Activated naive CD4-positive, alpha-beta T cell treated with anti-CD3 and anti-CD28 coated beads, Interleukin-2, amount 50 U/mL, for 16 hours (primary cell): ENCODE measurements around the gene FMO4.
"Not testable (repeated sequence)": the region's sequence is repeated elsewhere in the genome, so short reads cannot be mapped to it uniquely, and the experiment has no call there.

Experiments used
- DNase-seq: peaks from one replicate; pipeline ENCODE4 v3.0.0-alpha.2; 2020

Gene FMO4

DNA sequence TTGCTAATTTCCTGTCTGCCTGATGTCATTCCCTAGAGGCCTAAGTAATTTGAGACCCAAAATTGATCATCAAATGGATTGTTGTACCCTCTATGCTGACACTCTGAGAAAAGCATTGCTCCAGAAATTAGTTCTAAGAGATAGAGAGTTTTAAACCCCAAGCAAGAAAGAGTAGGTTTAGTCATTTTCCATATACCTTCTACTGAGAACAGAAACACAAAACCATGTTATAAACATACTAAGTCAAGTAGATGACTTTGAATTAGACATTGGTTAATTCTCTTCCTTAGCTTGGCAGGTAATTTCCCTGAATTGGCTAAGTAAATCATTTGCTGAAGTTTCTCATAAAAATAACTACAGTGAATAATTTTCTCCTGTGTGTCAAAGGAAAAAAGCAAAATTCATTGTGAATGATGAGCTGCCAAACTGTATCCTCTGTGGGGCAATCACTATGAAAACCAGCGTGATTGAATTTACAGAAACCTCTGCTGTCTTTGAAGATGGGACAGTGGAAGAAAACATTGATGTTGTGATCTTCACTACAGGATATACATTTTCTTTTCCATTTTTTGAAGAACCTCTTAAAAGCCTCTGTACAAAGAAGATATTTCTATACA, 20.1 kb downstream of the FMO4 start:
- no peak for DNase-seq

DNA sequence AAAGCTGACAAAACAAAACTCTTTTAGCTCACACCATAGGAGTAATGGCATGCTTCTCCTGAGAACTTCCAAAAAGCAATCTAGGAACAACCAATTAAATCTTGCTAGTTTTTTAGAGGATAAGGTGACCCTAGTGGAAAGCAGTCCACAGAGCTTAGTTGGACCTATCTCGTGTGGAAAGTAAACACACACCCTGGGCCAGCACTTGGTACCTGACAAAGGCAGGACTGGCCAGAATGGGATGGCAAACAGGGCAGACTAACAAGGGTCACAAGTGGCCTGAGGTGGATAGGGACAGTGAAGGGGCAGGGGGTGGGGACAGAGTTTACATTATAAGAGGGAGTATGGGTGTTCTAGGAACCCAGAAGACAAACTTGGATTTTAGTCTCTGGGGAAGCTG, 22.0 kb downstream of the FMO4 start:
- no peak for DNase-seq

DNA sequence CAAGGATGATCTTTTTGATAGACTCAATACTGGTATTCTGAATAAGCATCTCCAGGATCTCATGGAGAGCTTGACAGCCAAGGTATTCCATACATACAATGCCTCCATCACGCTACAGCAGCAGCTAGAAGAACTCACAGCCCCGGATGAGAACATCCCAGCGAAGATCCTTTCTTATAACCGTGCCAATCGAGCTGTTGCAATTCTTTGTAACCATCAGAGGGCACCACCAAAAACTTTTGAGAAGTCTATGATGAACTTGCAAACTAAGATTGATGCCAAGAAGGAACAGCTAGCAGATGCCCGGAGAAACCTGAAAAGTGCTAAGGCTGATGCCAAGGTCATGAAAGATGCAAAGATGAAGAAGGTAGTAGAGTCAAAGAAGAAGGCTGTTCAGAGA, 25.4 kb downstream of the FMO4 start:
- DNase-seq, result not testable (repeated sequence)

DNA sequence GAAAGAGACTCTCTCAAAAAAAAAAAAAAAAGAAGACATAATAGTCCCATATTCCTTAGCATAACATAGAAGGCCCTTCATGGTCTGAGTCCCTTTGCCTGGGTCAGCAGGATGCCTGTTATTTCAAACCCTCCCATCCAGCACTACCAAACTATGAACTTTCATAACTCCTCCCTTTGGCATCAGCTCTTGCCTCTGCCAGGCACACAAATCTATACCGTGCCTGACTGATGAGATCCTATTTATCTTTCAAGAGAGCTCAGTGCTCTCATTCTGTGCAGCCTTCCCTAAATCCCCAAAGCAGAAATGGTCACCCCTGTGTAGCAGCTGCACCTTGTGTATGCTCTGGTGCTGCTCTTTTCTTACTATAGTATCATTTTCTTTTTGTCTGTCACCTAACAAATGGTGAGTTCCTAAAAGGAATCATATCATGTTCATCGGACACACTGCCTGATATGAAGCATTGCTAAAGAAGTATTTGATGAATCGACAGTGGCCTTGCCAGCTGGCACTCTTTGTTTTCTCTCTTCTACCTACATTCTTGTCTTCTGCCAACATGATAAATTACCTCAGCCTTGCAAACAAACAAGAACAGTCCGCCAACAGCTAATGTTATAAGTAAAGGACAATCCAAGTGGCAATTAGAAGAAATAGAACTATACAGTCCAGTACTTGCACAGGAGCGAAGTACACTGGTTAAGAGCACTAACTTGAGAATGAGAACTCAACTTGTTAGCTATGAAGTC, 29.9 kb downstream of the FMO4 start:
- DNase-seq, result no peak

DNA sequence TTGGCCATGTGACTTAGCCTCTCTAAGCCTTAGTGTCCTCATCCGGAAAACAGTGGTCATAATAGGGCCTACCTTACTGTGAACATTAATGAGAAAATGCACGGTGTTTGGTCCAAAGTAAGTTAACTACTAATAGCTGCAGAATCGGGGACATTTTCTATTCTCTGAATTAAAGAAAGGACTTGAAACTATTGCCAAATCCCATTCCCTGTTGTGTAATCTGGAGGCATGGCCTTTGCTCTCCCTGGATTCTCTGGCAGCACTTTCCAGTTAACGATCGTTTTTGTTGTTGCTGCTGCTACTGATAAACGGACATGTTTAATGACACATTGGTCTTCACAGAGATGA, 30.5 kb downstream of the FMO4 start:
- no peak for DNase-seq

DNA sequence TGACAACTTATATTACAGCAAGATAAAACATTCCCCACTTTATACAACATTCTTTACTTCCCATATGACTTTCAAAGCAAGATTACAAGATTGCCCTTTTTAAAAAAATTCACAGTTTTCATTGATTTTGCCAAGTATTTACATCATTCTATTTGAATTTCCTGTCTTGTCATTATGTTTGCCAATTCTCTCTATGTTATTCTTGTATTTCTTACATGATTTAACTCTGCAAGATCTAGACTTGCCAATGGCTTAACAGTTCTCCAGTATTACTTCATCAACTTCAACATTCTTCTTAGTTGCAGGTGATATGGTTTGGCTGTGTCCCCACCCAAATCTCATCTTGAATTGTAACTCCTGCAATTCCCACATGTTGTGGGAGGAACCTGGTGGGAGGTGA, 31.6 kb downstream of the FMO4 start:
- no peak for DNase-seq

DNA sequence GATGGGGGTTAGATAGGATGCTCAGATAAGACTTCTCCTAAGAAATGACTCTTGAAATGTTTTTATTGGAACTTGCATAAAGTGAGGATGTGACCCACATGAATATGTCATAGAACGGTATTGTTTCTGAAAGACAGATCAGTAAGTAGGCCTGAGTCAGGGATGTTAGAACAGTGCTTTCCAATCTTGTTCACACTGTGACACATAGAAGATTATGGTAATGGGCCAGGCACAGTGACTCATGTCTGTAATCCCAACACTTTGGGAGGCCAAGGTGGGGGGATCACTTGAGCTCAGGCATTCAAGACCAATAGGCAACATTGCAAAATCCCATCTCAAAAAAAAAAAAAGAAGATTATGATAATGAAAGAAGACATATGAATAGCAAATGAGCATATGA, 32.9 kb downstream of the FMO4 start:
- DNase-seq, result no peak

DNA sequence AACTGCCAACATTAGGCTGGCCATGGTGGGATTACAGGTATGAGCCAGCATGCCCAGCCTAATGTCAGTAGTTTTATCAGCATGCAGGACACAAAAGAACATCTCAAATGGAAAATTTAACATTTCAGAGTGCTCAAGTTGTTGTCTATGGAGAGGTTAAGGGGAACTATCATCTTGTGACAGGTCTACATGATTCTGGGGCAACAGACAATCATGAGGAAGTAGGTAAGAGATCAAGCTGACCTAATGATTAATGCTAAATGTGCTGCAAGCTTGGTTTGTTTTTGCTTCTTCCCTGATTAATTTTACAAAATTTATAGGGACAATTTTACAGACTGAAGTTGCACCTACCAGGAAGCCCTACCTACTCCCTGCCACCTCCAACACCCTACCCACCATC, 36.6 kb downstream of the FMO4 start:
- DNase-seq, result no peak

DNA sequence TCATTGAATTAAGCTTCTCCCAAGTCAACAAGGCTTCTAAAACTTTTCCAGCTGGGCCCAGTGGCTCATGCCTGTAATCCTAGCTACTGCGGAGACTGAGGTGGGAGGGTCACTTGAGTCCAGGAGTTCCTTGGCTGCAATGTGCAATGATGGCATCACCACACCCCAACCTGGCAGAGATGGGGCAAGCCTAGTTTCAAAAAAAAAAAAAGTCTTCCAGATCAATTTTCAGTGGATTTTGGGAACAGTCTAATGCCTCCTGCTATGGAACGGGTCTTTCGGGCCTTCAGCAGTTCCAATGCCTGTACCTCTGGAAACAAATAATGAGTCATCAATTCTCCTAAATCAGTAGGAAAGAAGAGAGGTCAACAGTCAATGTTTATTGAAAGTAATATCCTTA, 38.0 kb downstream of the FMO4 start:
- DNase-seq, result no peak

DNA sequence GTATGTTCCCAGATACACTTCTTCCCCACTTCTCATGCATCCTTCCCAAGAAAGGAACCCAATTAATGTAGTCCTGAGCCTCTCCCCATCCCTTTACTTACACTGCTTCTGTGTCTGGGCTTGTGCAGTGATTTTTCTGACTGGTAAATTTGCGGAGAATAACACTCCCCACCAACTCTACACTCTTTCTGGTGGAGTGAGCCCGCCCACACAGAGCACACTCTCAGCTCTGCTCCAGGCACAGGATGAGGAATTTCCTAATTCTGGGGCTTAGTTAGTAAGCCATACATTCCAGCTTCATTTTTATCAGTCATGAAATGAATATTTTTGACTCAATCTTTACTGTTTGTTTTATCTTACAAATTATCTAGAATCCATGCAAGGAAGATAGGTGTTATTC, 38.6 kb downstream of the FMO4 start:
- DNase-seq, result no peak

DNA sequence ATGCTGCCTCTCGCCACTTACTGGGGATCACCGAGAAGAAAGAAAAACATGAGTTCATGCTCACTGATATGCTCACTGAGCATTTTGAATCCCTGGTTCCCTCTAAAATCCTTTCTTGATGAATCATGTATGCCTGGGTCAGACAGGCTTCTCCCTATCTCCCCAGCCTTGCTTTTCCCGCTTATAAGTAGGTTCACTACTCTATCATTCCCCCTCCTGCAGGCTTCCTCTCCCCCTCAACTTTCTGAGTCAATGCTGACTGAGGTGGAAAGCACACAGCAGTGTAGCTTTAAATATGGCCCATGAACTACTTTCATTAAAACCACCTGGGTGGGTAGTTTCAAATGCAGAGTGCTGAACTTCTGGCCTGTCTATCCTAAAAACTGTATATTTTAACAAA, 41.7 kb downstream of the FMO4 start:
- no peak for DNase-seq

DNA sequence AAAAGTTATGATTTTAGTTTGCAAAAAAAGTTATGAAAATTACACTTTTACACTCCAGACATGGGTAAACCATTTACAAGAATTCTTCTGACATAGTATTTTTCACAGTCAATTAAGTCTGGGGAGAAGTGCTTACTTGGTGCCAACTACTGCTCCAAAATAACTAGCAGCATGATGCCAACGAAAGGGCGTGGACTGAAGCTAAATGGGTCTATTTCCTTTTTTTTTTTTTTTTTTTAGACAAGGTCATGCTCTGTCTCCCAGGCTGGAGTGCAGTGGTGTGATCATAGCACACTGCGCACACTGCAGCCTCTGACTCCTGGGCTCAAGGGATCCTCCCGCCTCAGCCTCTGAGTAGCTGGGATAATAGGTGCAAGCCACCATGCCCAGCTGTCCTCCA, 43.2 kb downstream of the FMO4 start:
- DNase-seq, result no peak

DNA sequence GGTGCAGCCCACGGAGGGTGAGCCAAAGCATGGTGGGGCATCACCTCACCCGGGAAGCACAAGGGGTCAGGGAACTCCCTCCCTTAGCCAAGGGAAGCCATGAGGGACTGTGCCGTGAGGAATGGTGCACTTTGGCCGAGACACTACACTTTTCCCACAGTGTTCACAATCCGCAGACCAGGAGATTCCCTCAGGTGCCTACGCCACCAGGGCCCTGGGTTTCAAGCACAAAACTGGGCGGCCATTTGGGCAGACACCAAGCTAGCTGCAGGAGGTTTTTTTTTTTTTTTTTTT, 45.3 kb downstream of the FMO4 start:
- not testable (repeated sequence) for DNase-seq

DNA sequence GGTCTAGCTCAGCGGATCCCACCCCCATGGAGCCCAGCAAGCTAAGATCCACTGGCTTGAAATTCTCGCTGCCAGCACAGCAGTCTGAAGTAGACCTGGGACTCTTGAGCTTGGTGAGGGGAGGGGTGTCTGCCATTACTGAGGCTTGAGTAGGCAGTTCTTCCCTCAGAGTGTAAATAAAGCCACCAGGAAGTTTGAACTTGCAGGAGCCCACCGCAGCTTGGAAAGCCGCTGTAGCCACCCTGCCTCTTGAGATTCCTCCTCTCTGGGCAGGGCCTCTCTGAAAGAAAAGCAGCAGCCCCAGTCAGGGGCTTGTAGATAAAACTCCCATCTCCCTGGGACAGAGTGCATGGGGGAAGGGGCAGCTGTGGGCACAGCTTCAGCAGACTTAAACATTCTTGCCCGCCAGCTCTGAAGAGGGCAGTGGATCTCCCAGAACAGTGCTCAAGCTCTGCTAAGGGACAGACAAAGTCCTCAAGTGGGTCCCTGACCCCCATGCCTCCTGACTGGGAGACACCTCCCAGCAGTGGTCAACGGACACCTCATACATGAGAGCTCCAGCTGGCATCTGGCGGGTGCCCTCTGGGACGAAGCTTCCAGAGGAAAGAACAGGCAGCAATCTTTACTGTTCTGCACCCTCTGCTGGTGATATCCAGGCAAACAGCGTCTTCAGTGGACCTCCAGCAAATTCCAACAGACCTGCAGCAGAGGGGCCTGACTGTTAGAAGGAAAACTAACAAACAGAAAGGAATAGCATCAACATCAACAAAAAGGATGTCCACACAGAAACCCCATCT, 45.9 kb downstream of the FMO4 start:
- DNase-seq, result not testable (repeated sequence)

DNA sequence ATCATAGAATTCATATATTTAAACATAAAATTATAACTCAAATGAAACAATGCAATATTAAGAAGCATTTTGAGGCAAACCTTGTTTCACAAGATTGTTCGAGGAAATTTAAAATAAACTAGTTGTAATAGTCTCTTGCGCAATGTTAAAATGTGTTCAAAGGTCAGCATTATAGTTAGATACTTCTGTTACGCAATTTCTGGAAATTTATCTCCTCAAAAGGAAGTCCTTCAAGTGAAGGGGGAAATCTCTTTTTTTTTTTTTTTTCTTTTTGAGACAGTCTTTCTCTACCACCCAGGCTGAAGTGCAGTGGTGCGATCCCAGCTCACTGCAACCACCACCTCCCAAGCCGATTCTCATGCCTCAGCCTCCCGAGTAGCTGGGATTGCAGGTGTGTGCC, 52.1 kb downstream of the FMO4 start:
- DNase-seq, result no peak

DNA sequence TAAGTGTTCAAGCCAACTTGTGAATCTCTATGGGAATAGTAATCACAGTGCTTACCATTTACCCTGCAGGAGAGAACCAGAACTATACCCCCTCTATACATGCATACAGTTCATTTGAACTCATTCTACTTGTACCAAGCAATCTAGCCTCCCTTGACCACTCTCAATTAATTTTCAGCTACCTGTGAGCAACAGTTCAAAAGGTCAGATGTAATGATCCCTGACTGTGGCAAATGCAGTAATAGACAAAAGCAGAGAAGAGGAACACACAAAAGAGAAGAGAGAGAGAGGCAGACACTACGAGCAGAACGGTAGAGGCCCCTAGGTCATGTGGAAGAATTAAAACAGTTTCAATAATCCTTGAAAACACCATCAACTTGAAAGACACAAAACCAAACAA, 52.8 kb downstream of the FMO4 start:
- no peak for DNase-seq

DNA sequence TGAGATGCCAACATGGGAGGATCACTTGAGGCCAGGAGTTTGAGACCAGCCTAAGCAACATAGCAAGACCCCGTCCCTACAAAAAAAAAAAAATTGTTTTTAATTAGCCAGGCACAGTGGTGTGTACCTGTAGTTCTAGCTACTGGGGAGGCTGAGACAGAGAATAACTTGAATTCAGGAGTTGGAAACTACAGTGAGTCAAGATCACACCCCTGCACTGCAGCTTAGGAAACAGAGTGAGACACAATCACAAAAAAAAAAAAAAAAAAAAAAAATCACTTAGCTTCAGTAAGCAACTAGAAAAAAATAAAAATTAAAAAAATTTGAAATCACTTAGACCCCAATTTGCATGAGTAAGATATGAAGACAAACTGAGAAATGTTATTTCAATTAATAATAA, 53.5 kb downstream of the FMO4 start:
- no peak for DNase-seq

DNA sequence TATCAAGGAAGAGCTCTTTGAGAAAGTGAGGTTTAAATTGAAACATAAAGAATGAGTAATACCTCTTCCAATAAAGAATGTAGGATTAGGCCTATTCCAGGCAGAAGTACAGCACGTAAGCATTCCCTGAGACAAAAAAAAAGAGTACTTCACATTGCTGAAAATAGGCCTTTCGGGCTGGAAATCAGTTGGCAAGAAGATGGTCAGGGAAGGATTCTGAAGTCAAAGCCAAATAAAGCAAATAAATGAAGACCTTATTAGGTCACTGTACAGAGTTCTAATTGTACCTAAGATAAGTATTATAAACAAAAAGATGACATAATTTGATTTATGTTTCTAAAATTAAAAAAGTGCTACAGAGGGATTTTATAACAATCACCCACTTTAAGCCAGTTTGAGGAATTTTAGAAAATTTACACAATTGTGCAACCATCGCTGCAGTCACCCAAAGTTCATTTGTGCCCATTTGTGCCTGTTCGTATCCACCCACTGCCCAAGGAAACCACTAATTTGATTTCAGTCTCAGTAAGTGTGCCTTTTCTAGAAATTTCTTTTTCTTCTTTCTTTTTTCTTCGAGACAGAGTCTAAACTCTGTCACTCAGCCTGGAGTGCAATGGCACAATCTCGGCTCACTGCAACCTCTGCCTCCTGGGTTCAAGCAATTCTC, 58.6 kb downstream of the FMO4 start:
- no peak for DNase-seq

DNA sequence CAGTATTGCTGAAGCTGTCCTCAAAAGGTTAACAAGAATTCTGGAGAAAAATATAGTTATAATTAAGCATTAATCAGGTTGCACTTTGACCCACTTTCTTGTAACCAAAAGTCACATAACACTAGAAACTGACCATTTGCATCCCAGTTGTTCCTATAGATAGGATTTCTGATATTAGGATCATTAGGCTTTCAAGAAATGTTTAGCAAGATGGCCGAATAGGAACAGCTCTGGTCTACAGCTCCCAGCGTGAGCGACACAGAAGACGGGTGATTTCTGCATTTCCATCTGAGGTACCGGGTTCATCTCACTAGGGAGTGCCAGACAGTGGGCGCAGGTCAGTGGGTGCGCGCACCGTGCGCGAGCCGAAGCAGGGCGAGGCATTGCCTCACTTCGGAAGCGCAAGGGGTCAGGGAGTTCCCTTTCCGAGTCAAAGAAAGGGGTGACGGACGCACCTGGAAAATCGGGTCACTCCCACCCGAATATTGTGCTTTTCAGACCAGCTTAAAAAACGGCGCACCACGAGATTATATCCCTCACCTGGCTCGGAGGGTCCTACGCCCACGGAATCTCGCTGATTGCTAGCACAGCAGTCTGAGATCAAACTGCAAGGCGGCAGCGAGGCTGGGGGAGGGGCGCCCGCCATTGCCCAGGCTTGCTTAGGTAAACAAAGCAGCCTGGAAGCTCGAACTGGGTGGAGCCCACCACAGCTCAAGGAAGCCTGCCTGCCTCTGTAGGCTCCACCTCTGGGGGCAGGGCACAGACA, 59.6 kb downstream of the FMO4 start:
- DNase-seq, result not testable (repeated sequence)

DNA sequence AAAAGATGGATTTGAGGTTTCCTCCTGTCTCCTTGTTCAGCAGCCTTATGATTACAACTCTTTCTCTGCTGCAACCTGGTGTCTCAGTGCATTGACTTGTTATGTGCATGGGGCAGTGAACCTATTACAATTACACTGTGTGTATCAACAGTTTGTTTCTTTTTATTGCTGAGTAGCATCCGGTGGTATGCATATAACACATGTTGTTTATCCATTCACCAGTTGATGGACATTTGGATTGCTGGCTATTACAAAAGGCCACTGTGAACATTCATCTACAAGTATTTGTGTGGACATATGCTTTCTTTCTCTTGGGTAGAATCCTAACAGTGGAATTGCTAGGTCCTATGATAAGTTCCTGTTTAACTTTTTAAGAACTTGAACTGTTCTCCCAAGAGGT, 65.9 kb downstream of the FMO4 start:
- DNase-seq, result no peak

DNA sequence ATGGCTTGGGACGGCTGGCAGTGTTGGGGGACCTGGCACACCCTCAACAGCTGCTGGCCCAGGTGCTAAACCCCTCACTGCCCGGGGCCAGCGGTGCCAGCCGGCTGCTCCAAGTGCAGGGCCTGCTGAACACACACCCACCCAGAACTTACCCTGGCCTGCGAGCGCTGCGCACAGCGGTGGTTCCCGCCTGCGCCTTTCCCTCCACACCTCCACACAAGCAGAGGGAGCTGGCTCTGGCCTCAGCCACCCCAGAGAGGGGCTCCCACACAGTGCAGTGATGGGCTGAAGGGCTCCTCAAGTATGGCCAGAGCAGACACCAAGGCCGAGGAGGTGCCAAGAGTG, 67.9 kb downstream of the FMO4 start:
- DNase-seq, result no peak

DNA sequence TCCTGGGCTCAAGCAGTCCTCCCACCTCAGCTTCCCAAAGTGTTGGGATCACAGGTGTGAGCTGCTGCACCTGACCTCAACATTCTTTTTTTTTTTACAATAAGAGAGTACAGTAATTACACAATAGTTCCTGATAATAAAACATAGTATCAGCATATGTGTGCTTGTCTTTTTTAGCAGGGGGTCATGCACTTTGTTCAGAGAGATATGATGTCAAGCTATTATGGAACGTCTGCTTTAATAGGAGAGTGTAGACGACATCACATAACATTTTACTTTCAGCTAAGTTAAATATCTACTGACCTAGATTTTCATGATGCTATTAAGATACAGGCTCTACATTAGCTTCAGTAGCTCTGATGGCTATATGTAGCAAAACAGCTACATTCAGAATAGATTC, 70.5 kb downstream of the FMO4 start:
- DNase-seq, result no peak

DNA sequence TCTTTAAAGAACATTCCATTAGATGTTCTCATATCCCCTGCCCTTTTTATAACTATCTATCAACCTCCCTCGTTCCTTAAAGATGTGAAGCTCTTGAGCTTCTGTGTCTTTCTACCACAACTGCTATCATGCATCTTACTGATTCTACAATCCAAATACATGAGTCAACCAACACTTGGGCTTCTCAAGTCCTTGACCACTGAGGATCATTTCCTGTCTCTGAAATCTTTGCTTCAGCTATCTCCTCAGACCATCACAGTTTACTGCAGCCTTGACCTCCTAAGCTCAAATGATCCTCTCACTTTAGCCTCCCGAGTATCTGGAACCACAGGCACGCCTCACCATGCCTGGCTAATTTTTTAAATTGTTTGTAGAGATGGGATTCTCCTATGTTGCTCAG, 75.2 kb downstream of the FMO4 start:
- DNase-seq, result no peak
